GDM1 (cell line): ENCODE results near the gene KIF3A.

Experiments used
- DNase-seq: peaks from one replicate; lab custom pipeline; 2025; lab: John Stamatoyannopoulos, UW

KIF3A gene

DNA sequence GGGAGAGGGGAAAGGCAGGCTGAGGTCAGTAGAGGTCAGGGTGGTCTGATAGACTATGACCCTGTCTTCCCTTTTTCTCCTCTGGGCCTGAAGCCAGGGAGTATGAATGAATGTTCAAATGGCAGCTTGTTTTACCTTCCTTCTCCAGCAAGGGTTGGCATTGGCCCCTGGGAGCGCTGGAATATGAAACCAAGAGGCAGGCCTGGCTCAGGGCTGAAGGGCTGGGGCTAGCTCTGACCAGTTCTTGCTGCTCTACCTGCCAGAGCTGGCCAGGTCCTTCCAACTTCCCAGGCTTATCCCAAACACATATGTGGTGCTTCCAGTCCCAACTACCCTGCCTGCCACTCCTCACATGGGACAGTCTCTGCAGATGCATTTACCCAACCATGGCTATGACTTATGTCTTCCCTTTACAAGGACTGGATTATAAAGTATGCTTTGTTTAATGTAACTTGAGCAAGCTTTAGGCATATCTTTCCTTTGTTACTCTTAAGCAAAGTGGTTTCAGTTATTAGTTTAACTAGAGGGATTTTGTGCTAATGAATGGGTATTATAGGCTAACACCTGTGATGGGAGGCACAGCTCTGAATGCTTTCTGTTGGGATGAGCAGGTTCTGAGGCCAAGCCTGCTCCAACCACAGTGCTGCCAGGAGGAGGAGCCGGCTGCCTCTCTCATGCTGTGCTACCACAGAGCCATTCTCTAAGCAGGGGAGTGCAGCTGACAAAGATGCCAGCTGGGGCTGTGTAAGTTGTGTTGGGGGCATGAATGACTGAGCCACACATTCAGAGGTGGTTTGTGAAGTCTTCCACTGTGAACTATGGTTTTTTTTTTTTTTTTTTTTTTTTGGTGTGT is 16.0 kb upstream of the KIF3A start:
- DNase-seq, result peak; percentile 8

GRCh38 chr5:132752581-132753125 is 15.3 kb upstream of the KIF3A start:
- no peak for DNase-seq

- DNase-seq, result no peak
Observed at GRCh38 chr5:132751971-132752580, 14.7 kb upstream of the KIF3A start.

GRCh38 chr5:132751444-132751843 is 14.1 kb upstream of the KIF3A start:
- DNase-seq, result no peak

GRCh38 chr5:132750471-132751230 is 13.3 kb upstream of the KIF3A start:
- no peak for DNase-seq

DNA sequence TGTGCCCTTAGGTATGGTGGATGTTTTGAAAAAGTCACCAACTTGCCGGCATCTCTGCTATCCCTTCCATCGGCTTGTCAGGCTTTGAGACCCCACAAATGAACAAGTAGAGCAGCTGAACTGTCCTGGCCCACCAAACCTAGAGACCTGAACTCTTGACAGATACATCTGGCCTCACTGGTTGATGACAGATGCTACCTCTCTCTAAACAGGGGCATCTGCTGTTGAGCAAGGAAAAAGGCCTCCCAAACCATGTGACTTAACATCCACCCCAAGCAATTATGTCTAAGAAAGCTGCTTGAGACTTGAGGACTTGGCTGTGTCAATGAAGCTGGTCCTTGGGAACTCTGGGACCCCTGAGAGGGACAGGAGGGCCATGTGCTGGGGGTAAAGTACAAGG is 12.2 kb upstream of the KIF3A start:
- DNase-seq, result no peak

- no peak for DNase-seq
Observed at GRCh38 chr5:132748522-132749000, 11.2 kb upstream of the KIF3A start.

- no peak for DNase-seq
Observed at GRCh38 chr5:132747616-132748440, 10.5 kb upstream of the KIF3A start.

DNA sequence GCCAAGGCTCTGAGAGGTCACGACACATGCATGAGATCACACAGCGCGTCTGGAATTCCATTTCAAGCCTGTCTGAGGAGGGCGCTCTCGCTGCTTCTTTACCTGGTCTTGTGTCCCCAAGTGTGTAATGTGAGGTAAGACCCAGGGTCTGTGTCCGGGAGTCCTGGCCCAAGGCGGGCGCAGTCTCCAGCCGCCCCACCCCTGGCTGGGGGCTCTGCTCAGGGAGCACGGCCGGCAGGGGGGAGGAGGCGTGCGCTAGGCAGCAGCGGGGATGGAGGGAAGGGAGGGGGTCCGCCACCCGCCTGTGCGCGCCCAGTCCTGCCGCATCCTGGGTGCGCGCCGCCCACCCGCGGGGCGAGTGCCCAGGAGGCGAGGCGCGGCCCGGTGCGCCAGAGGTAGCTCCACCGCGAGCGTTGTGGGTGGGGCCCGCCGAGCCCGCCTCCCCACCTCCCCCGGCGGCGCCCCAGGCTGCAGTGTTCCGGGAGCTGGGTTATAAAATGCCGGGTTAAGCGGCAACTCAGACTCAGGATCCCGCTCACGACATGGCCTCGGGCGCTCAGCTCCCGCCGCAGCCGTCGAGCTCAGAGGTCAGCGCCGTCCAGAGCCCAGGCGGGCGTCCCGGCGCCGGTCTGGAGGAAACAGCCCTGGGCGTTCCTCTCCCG is 9.7 kb upstream of the KIF3A start, which contains the start of gene CCNI2:
Gene CCNI2, plus strand, starts transcription at position 473 of the 662 bp plus-strand sequence. Its CDS starts 70 bp downstream, at position 543.
- no peak for DNase-seq

GRCh38 chr5:132746592-132746953 is 9.2 kb upstream of the KIF3A start:
- DNase-seq, result no peak

DNA sequence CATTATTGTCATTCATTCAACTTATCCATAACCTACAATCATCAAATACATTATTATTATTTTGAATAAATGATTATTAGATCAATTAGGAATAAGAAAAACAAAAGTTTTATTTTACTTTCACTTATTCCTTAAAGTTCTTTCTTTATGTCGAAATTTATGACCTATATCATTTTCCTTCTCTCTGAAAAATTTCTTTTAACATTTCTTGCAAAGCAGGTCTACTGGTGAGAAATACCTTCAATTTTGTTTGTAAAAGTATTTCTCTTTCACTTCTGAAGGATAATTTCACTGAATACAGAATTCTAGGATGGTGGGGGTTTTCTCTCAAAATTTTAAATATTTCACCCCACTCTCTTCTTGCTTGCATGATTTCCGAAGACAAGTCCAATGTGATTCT is 7.3 kb upstream of the KIF3A start:
- no peak for DNase-seq

GRCh38 chr5:132742626-132743025 is 5.3 kb upstream of the KIF3A start:
- no peak for DNase-seq

- no peak for DNase-seq
Observed at GRCh38 chr5:132742158-132742557, 4.8 kb upstream of the KIF3A start.

DNA sequence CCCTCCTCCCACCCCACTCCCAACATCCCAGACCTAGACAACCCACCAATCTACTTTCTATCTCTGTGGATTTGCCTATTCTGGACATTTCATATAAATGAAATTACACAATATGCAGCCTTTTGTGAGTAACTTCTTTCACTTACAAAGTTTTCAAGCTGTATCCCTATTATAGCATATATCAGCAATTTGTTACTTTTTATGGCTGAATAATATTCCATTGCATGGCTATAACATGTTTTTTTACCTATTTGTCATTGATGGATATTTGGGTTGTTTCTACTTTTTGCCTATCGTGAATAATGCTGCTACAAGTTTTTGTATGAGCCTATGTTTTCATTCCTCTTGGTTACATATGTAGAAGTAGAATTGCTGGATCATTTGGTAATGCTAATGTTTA is 1.9 kb upstream of the KIF3A start:
- no peak for DNase-seq

DNA sequence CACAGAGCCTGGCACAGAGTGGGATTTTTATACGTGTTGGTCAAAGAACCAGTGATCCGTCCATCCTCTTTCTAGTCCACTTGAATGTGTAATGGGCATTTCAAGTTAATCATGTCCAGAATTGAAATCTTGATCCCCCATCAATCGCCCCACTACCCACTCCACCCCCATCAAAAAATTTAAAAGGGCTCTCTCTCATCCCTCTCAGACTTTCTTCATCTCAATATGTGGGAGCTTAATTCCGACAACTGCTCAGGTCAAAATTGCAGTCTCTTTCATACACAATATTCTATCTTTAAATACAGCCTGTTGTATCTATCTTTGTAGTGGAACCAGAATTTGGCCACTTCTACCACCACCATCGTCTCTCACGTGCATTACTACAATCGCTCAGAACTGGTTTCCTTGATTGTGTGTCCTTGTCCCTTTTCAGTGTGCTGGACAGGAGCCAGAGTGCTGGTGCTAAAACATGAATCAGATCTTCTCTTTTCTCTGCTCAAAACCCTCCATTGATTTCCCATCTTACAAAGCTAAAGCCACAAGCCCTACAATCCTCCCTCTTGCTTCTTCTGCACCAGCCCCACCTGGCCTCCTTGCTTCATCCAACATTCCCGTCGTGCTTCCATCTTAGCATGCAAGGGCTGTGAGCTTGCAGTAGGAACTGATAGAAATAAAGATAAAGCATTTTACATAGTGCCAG is 786 bp upstream of the KIF3A start:
- DNase-seq, result no peak

DNA sequence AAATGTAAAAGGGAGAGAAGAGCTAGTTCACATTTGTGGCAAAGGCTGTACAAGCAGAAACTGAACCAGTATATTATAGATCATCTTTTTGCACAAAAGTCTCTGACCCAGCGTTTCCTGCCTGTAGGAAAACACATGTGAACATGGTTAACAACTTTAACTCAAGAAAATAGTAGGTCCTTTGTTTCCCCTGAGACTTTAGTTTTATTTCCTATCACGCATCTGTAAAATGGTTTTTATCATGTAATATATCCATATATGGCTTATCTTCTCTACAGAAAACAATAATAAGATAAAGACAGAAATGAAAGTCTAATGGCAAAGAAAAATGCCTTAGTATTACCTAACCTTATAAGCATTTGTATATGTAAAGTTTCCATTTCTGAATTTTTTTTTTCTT is 2.7 kb downstream of the KIF3A start:
- DNase-seq, result no peak

- no peak for DNase-seq
Observed at GRCh38 chr5:132733499-132734148, 3.7 kb downstream of the KIF3A start.

DNA sequence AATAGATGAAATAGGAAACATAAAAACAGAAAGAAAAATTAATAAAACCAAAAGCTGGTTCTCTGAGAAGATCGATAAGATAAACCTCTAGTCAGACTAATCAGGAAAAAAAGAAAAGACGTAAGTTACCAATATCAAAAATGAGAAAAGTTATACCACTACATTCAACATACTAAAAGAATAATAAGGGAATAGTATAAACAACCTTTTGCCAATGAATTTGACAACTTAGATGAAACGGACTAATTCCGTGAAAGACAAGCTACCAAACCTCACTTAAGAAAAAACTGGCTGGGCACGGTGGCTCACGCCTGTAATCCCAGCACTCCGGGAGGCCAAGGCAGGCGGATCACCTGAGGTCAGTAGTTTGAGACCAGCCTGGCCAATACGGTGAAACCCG is 7.5 kb downstream of the KIF3A start:
- DNase-seq, result no peak

- no peak for DNase-seq
Observed at GRCh38 chr5:132725745-132726144, 11.6 kb downstream of the KIF3A start.
